ENCODE results near the gene DOK3. TPM values are rescaled to one million over a fixed set of nuclear protein-coding genes. Genes with fewer than 3 reads are reported as not detected.

The DOK3 gene
- total and polyA plus RNA-seq, 2 experiments from 2014 or later: 3.1 to 3.5 TPM

DNA sequence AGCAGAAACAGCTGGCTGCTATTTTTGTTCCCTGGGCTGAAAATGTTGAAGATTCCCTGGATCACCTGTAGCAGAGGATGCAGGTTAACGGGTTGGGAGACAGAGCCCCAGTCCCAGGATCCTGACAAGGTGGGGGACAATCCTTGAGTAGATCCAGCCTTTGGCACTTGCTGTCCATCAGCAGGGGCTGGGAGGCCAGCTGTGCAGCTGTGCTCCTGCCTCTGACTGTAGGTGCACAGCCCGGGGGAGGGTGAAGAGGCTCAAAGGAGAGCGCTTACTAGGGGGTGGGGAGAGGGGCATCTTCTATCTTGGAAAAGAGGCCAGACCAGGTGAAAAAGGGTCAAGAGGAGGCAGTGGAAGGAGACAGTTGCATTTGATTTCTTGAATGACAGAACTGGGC is 10.6 kb upstream of the DOK3 start:
- H2AFZ ChIP-seq: no peak overlapping the region
- no peaks in the 10 kb centered on the region for H3K27me3 ChIP-seq
- no peaks in the 10 kb centered on the region for H4K20me1 ChIP-seq (ENCODE audit: insufficient read depth, poor library complexity, severe bottlenecking)
- 100% methylated on average over 3 of the region's 3 CpGs for WGBS (ENCODE audit: low lambda C conversion rate, missing lambda C conversion rate)
- H3K36me3 ChIP-seq (replicated peaks; ENCODE audit: insufficient read depth, low read depth): no peaks in the 10 kb centered on the region
- no peak for TF ChIP-seq EZH2 (IDR thresholded peaks at IDR 0.05; ENCODE audit: borderline replicate concordance)
- TF ChIP-seq, protein P1, sequence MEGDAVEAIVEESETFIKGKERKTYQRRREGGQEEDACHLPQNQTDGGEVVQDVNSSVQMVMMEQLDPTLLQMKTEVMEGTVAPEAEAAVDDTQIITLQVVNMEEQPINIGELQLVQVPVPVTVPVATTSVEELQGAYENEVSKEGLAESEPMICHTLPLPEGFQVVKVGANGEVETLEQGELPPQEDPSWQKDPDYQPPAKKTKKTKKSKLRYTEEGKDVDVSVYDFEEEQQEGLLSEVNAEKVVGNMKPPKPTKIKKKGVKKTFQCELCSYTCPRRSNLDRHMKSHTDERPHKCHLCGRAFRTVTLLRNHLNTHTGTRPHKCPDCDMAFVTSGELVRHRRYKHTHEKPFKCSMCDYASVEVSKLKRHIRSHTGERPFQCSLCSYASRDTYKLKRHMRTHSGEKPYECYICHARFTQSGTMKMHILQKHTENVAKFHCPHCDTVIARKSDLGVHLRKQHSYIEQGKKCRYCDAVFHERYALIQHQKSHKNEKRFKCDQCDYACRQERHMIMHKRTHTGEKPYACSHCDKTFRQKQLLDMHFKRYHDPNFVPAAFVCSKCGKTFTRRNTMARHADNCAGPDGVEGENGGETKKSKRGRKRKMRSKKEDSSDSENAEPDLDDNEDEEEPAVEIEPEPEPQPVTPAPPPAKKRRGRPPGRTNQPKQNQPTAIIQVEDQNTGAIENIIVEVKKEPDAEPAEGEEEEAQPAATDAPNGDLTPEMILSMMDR (IDR thresholded peaks at IDR 0.05; ENCODE audit: poor library complexity): no peak
- TF ChIP-seq EZH2phosphoT487 (IDR thresholded peaks at IDR 0.05; ENCODE audit: low read depth, severe bottlenecking, unreplicated experiment): no peak
- no peak overlapping the region for H3K4me3 ChIP-seq
- no peak for DNase-seq (ENCODE audit: low spot score)
- no peak overlapping the region for H3K27ac ChIP-seq
- H3K4me1 ChIP-seq (ENCODE audit: insufficient read depth): peaks cover 4% of the 10 kb centered on the region
- no peak overlapping the region for H3K4me2 ChIP-seq
- H3K9me3 ChIP-seq (ENCODE audit: low read depth): no peaks in the 10 kb centered on the region
- no peaks in the 10 kb centered on the region for H3K9me2 ChIP-seq (replicated peaks; ENCODE audit: insufficient read depth)
- peaks cover 18% of the 10 kb centered on the region for H3K79me2 ChIP-seq

DNA sequence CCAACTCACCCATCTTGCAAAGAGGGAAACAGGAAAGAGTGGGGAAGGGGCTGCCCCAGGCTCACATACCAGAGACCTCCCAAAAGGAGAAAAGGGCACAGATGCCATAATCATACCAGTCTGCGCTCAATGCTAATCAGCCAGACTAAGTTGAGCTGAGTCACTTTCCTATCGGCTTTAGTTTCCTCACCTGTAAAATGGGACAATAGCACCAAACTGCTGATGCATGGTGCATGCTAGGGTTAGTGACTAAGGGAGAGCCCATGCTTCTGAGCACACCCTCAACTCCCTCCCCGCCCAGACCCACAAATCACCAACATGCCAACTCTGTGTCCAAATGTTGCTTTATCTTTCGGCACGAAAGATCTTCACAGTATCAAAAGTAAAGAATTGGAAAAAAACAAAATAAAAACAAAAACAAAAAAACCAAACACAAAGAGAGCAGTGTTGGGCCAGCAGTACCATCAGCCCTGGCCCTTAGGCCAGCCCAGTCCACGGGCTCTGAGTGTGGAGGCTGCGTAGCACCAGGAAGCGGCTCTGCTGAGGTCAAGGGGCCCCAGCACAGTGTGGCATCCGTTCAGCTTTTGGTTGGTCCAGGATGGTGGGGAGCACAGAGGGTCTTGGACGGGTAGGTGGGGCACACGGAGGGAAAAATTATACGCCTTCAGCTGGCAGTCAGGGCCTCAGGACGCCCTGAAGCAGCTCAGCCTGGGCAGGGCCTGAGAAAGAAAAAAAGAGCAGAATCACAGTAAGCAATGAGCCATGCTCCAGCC is 10.0 kb upstream of the DOK3 start:
- H3K4me1 ChIP-seq (ENCODE audit: insufficient read depth): peaks cover 4% of the 10 kb centered on the region
- peaks cover 20% of the 10 kb centered on the region for H3K79me2 ChIP-seq
- no peaks in the 10 kb centered on the region for H3K27me3 ChIP-seq
- H3K4me2 ChIP-seq: peak overlapping the region; percentile 46
- H2AFZ ChIP-seq: no peak overlapping the region
- no peak overlapping the region for H3K27ac ChIP-seq
- H3K36me3 ChIP-seq (replicated peaks; ENCODE audit: insufficient read depth, low read depth): no peaks in the 10 kb centered on the region
- no peaks in the 10 kb centered on the region for H3K9me3 ChIP-seq (ENCODE audit: low read depth)
- TF ChIP-seq, protein P1 (IDR thresholded peaks at IDR 0.05; ENCODE audit: poor library complexity): no peak
- TF ChIP-seq EZH2 (IDR thresholded peaks at IDR 0.05; ENCODE audit: borderline replicate concordance) (no peak), EZH2phosphoT487 (IDR thresholded peaks at IDR 0.05; ENCODE audit: low read depth, severe bottlenecking, unreplicated experiment) (no peak)
- no peak for DNase-seq (ENCODE audit: low spot score)
- 80% methylated on average over 13 of the region's 13 CpGs for WGBS (ENCODE audit: low lambda C conversion rate, missing lambda C conversion rate)
- H3K9me2 ChIP-seq (replicated peaks; ENCODE audit: insufficient read depth): no peaks in the 10 kb centered on the region
- no peaks in the 10 kb centered on the region for H4K20me1 ChIP-seq (ENCODE audit: insufficient read depth, poor library complexity, severe bottlenecking)
- no peak overlapping the region for H3K4me3 ChIP-seq

DNA sequence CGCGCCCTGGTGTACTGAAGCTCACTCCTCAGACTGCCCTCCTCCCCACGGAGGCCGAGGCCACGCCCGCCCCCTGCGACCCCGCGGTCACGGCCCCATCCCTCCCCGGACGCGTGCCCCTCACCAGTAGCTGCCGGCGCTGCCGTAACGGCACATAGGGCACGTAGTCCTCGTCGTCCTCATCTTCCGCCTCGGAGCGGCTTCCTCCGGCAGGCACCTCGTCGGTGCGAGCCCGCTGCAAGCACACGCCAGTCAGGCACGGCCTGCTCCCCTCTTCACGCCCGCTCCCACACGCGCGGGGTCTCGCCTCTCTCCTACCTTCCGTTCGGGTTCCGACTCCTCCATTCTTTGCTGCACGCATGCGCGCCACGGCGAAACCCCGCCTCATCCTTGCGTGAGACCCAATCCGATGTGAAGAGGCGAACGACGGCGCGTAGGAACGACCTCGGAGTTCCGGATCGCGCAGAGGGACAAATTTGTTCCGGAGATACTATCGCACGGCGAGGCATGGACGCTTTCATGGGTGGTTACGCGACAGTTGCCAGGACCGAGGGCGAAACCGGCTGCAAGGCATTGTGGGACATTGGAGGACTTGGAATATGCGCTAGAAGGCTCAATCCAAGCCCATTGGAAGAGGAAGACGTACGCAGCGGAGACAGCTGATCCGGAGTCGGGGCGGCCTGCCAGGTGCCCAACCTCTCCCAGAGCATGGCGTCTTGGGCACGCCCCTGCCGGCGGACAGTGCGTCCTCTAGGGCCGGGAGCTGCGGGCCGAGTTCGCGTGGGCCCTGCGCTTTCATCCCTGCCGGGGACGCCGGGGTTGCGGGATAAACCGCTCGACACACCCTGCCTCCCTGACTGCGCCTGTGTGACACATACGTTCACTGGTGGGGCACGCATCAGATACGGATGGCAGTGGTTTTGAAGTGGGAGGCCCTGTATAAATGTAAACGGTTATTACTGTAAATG is 7.3 kb upstream of the DOK3 start, which contains the start of gene DDX41:
DDX41 (minus strand) TSS at position 361 of the 968 bp plus-strand sequence; CDS start at position 345, 16 bp downstream.
- peak; percentile 98 for DNase-seq (ENCODE audit: low spot score)
- H3K4me2 ChIP-seq: peak within 1 kb of the TSS; percentile 99
- peaks cover 20% of the 10 kb centered on the region for H3K79me2 ChIP-seq
- H3K27ac ChIP-seq: peak within 1 kb of the TSS; percentile 69
- peak within 1 kb of the TSS; percentile 40 for H2AFZ ChIP-seq
- no peaks in the 10 kb centered on the region for H3K27me3 ChIP-seq
- H3K4me1 ChIP-seq (ENCODE audit: insufficient read depth): peaks cover 4% of the 10 kb centered on the region
- no peaks in the 10 kb centered on the region for H4K20me1 ChIP-seq (ENCODE audit: insufficient read depth, poor library complexity, severe bottlenecking)
- WGBS (ENCODE audit: low lambda C conversion rate, missing lambda C conversion rate): under 1% methylated on average over 65 of the region's 96 CpGs
- H3K4me3 ChIP-seq: peak within 1 kb of the TSS; percentile 50
- TF ChIP-seq EZH2 (IDR thresholded peaks at IDR 0.05; ENCODE audit: borderline replicate concordance) (no peak), EZH2phosphoT487 (IDR thresholded peaks at IDR 0.05; ENCODE audit: low read depth, severe bottlenecking, unreplicated experiment) (no peak)
- TF ChIP-seq, protein P1 (IDR thresholded peaks at IDR 0.05; ENCODE audit: poor library complexity): no peak
- no peaks in the 10 kb centered on the region for H3K36me3 ChIP-seq (replicated peaks; ENCODE audit: insufficient read depth, low read depth)
- no peaks in the 10 kb centered on the region for H3K9me2 ChIP-seq (replicated peaks; ENCODE audit: insufficient read depth)
- no peaks in the 10 kb centered on the region for H3K9me3 ChIP-seq (ENCODE audit: low read depth)
